Measurements from ENCODE around the gene SUCLG1. TPM values are rescaled to one million over a fixed set of nuclear protein-coding genes. Genes with fewer than 3 reads are reported as not detected.

SUCLG1 gene
- total and polyA plus RNA-seq, 10 of the 15 experiments (the other 5 are each of a cell fraction or from before 2014, with no cell fraction given), result 75.4 to 197 (median 93.6) TPM

DNA sequence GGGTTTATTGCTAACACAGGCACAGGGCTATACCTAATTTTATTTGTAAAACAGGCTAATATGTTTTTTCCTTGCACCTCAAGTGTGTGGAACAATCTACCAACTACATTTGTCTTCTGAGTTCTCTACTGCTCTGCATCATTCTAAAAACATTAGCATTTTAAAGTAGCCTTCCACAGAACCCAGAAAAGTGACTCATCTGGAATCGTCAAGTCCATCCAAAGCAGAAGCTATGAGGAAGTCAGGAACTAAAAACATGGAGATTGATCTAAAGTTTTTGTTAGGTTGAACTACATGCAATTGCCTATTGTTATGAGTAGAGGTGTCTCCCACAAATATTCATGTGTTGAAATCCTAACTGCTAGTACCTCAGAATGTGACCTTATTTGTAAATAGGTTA, 70.9 kb downstream of the SUCLG1 start:
- Histone ChIP-seq H3K4me2 (ENCODE audit: control insufficient read depth, insufficient read depth) (no peak overlapping the region), H3K9ac (ENCODE audit: control insufficient read depth, insufficient read depth, low read length) (no peak overlapping the region), H3K4me1 (ENCODE audit: control insufficient read depth, insufficient read depth, low read length) (no peaks in the 10 kb centered on the region), H3K79me2 (ENCODE audit: control insufficient read depth, insufficient read depth, low read length) (no peaks in the 10 kb centered on the region), H3K27me3 (replicated peaks in 1 of 2; ENCODE audit: control insufficient read depth in 2 of 2, insufficient read depth in 2 of 2, low read length in 1 of 2) (no peaks in the 10 kb centered on the region), H3K36me3 (ENCODE audit: control insufficient read depth in 2 of 2, insufficient read depth in 2 of 2, low read length in 1 of 2) (no peaks in the 10 kb centered on the region), H3K9me3 (replicated peaks; ENCODE audit: control insufficient read depth, insufficient read depth, low read length) (no peaks in the 10 kb centered on the region), H2AFZ (ENCODE audit: control insufficient read depth, low read depth, low read length) (no peak overlapping the region), H3K27ac (ENCODE audit: control insufficient read depth, insufficient read depth) (no peak overlapping the region), H3K4me3 (no peak overlapping the region), H4K20me1 (ENCODE audit: control insufficient read depth, insufficient read depth) (no peaks in the 10 kb centered on the region)
- in situ Hi-C loops (cut with MboI), result no loop called here
- no peak for FAIRE-seq
- no peak for DNase-seq (ENCODE audit: low read depth, low spot score)
- no peak for ATAC-seq
- ChIA-PET RAD21 (ENCODE audit: unreplicated experiment) (no interaction called here), POLR2A (no interaction called here), SMC1A (ENCODE audit: uncharacterized antibody, unreplicated experiment) (interaction anchor here (0.8 kb wide), 1 partner anchor 76 kb away, joined by 4 read pairs; no protein-coding TSS in a partner anchor), CTCF (no interaction called here)
- no peak for TF ChIP-seq POLR2AphosphoS2 (IDR thresholded peaks at IDR 0.05; ENCODE audit: low read depth, low read length)
- TF ChIP-seq YBX1 (IDR thresholded peaks at IDR 0.05), result no peak
- no peak for TF ChIP-seq HDAC2 (IDR thresholded peaks at IDR 0.05)
- TF ChIP-seq ZNF217 (IDR thresholded peaks at IDR 0.05), result no peak
- intact Hi-C loops (cut with micrococcal nuclease; ENCODE audit: unreplicated experiment), result no loop called here
- WGBS (ENCODE audit: insufficient coverage, insufficient replicate concordance, low lambda C conversion rate, missing lambda C conversion rate), result 0% methylated on average over 1 of the region's 1 CpG
- no TSS peak for BruUV-seq (replicated peaks)

DNA sequence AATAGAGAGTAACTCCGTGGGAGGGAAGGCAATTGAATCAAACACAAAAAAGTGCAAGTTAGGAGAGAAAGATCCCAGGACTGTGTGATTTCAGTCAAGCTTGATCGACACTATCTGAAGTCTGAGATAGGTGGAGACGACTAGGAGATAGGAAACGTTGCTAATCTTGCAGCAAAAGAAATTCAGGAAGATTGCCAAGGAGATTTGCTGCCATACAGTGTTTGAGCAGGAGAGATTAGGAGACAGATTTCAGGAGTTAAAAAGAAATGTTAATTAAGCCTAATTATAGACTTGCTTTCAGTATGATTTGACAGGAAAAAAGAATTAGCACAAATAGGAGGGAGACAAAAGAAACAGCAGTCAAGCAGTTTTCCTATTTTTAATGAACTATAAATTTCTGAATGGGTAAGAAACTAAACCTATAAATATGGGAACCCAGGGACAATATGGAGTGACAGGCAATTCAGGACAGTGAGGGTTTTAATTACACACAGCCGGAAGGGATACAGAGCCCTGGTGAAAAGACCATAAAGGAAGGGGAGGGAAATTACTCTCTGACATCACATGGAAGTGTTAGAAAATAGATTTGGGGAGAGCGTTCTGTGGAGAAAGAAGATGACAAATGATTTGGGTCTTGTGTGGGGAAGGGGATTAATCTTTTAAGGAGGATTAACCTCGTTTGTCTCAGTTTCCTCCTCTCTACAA, 72.6 kb downstream of the SUCLG1 start:
- BruUV-seq (replicated peaks), result no TSS peak
- no peaks in the 10 kb centered on the region for H3K4me1 ChIP-seq (ENCODE audit: control insufficient read depth, insufficient read depth, low read length)
- H4K20me1 ChIP-seq (ENCODE audit: control insufficient read depth, insufficient read depth), result no peaks in the 10 kb centered on the region
- WGBS (ENCODE audit: insufficient coverage, insufficient replicate concordance, low lambda C conversion rate, missing lambda C conversion rate), result 5% methylated on average over 7 of the region's 7 CpGs
- ATAC-seq, result no peak
- H3K4me2 ChIP-seq (ENCODE audit: control insufficient read depth, insufficient read depth), result no peak overlapping the region
- H3K79me2 ChIP-seq (ENCODE audit: control insufficient read depth, insufficient read depth, low read length), result no peaks in the 10 kb centered on the region
- no peaks in the 10 kb centered on the region for H3K9me3 ChIP-seq (replicated peaks; ENCODE audit: control insufficient read depth, insufficient read depth, low read length)
- DNase-seq (ENCODE audit: low read depth, low spot score), result no peak
- no peak overlapping the region for H3K9ac ChIP-seq (ENCODE audit: control insufficient read depth, insufficient read depth, low read length)
- in situ Hi-C loops (cut with MboI) (no loop called here), intact Hi-C loops (cut with micrococcal nuclease; ENCODE audit: unreplicated experiment) (no loop called here)
- H3K27me3 ChIP-seq (replicated peaks in 1 of 2; ENCODE audit: control insufficient read depth in 2 of 2, insufficient read depth in 2 of 2, low read length in 1 of 2), result no peaks in the 10 kb centered on the region
- H2AFZ ChIP-seq (ENCODE audit: control insufficient read depth, low read depth, low read length), result no peak overlapping the region
- H3K4me3 ChIP-seq, result no peak overlapping the region
- no peaks in the 10 kb centered on the region for H3K36me3 ChIP-seq (ENCODE audit: control insufficient read depth in 2 of 2, insufficient read depth in 2 of 2, low read length in 1 of 2)
- ChIA-PET RAD21 (ENCODE audit: unreplicated experiment) (no interaction called here), CTCF (interaction anchor here (0.7 kb wide), 1 partner anchor 367 kb away, joined by 3 read pairs; no protein-coding TSS in a partner anchor), SMC1A (ENCODE audit: uncharacterized antibody, unreplicated experiment) (no interaction called here), POLR2A (no interaction called here)
- no peak overlapping the region for H3K27ac ChIP-seq (ENCODE audit: control insufficient read depth, insufficient read depth)
- no peak for FAIRE-seq
- TF ChIP-seq SIN3A (IDR thresholded peaks at IDR 0.05; ENCODE audit: low read depth, low read length) (no peak), SMAD5 (IDR thresholded peaks at IDR 0.05; ENCODE audit: low read depth) (no peak), CBX5 (IDR thresholded peaks at IDR 0.05; ENCODE audit: low read depth) (no peak), BRCA1 (IDR thresholded peaks at IDR 0.05; ENCODE audit: low read depth, low read length) (no peak), STAT1 (conservative IDR thresholded peaks at IDR 0.05) (no peak), ZSCAN29 (IDR thresholded peaks at IDR 0.05) (no peak), FOXM1 (IDR thresholded peaks at IDR 0.05; ENCODE audit: low read depth, low read length) (no peak), GATAD2B (conservative IDR thresholded peaks at IDR 0.05; ENCODE audit: low read depth) (no peak), NFYB (IDR thresholded peaks at IDR 0.05; ENCODE audit: insufficient read depth, low read depth, low read length) (no peak), ZNF274 (IDR thresholded peaks at IDR 0.05; ENCODE audit: insufficient read depth, insufficient read length) (no peak), BACH1 (IDR thresholded peaks at IDR 0.05; ENCODE audit: borderline replicate concordance) (no peak)
- TF ChIP-seq, protein P1, sequence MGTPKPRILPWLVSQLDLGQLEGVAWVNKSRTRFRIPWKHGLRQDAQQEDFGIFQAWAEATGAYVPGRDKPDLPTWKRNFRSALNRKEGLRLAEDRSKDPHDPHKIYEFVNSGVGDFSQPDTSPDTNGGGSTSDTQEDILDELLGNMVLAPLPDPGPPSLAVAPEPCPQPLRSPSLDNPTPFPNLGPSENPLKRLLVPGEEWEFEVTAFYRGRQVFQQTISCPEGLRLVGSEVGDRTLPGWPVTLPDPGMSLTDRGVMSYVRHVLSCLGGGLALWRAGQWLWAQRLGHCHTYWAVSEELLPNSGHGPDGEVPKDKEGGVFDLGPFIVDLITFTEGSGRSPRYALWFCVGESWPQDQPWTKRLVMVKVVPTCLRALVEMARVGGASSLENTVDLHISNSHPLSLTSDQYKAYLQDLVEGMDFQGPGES (IDR thresholded peaks at IDR 0.05), result no peak
- TF ChIP-seq, protein P2, sequence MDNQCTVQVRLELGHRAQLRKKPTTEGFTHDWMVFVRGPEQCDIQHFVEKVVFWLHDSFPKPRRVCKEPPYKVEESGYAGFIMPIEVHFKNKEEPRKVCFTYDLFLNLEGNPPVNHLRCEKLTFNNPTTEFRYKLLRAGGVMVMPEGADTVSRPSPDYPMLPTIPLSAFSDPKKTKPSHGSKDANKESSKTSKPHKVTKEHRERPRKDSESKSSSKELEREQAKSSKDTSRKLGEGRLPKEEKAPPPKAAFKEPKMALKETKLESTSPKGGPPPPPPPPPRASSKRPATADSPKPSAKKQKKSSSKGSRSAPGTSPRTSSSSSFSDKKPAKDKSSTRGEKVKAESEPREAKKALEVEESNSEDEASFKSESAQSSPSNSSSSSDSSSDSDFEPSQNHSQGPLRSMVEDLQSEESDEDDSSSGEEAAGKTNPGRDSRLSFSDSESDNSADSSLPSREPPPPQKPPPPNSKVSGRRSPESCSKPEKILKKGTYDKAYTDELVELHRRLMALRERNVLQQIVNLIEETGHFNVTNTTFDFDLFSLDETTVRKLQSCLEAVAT (IDR thresholded peaks at IDR 0.05), result no peak

Data from GM12878 (cell line).